Mesendoderm (in vitro differentiated cells): Measurements from ENCODE around the gene RARG.
A peak's percentile ranks its signal among the peaks of the same experiment; 100 is the strongest.

Experiments
- DNase-seq: peaks from one replicate; pipeline ENCODE4 v3.0.0; 2013
- H2AK5ac ChIP-seq: 2 replicates; pipeline ENCODE4 v1.6.1; 2013; ENCODE audit warnings: low read length, inconsistent platforms
- H2BK120ac ChIP-seq: 2 replicates; pipeline ENCODE4 v1.6.1; 2013; ENCODE audit warnings: low read depth, mild to moderate bottlenecking, low read length, moderate library complexity, mixed read lengths
- H2BK15ac ChIP-seq: replicated peaks from 2 replicates; pipeline ENCODE4 v1.6.1; 2013; ENCODE audit warnings: low read depth, mild to moderate bottlenecking, moderate library complexity
- H2BK5ac ChIP-seq: 2 replicates; pipeline ENCODE4 v1.6.1; 2013; ENCODE audit warnings: low read length, inconsistent platforms
- H3K18ac ChIP-seq: 2 replicates; pipeline ENCODE4 v1.6.1; 2013; ENCODE audit warnings: mild to moderate bottlenecking, low read length, mixed read lengths
- H3K23ac ChIP-seq: one replicate; pipeline ENCODE4 v1.6.1; 2013; ENCODE audit warnings: low read length
- H3K27ac ChIP-seq: 2 replicates; pipeline ENCODE4 v1.5.1; 2013; ENCODE audit warnings: low read depth, mild to moderate bottlenecking, inconsistent platforms, low read length, moderate library complexity
- H3K27me3 ChIP-seq: 2 replicates; pipeline ENCODE4 v1.6.1; 2013; ENCODE audit warnings: low read length, control low read depth, mild to moderate bottlenecking, inconsistent platforms; ENCODE audit not compliant: insufficient read depth, poor library complexity
- H3K36me3 ChIP-seq: 2 replicates; pipeline ENCODE4 v1.6.1; 2013; ENCODE audit warnings: low read length, inconsistent platforms; ENCODE audit not compliant: control insufficient read depth, insufficient read depth
- H3K4ac ChIP-seq: one replicate; pipeline ENCODE4 v1.6.1; 2013; ENCODE audit warnings: low read depth, mild to moderate bottlenecking, low read length, moderate library complexity
- H3K4me1 ChIP-seq: 2 replicates; pipeline ENCODE4 v1.6.1; 2013; ENCODE audit warnings: low read depth, low read length, inconsistent platforms; ENCODE audit not compliant: control insufficient read depth
- H3K4me2 ChIP-seq: 2 replicates; pipeline ENCODE4 v1.6.1; 2013; ENCODE audit warnings: low read length
- H3K4me3 ChIP-seq: 2 replicates; pipeline ENCODE4 v1.5.1; 2013; ENCODE audit warnings: mild to moderate bottlenecking, low read length
- H3K56ac ChIP-seq: one replicate; pipeline ENCODE4 v1.6.1; 2013; ENCODE audit warnings: low read length
- H3K79me1 ChIP-seq: 2 replicates; pipeline ENCODE4 v1.6.1; 2013; ENCODE audit warnings: low read length, inconsistent platforms
- H3K79me2 ChIP-seq: 2 replicates; pipeline ENCODE4 v1.6.1; 2013; ENCODE audit warnings: mild to moderate bottlenecking, low read length; ENCODE audit not compliant: control insufficient read depth, insufficient read depth
- H3K9ac ChIP-seq: 2 replicates; pipeline ENCODE4 v1.6.1; 2013; ENCODE audit warnings: low read length, inconsistent platforms
- H4K5ac ChIP-seq: one replicate; pipeline ENCODE4 v1.6.1; 2013; ENCODE audit warnings: low read length
- H4K8ac ChIP-seq: one replicate; pipeline ENCODE4 v1.6.1; 2013; ENCODE audit warnings: low read depth, mild to moderate bottlenecking, control low read depth, low read length, moderate library complexity
- WGBS: extraction: QIAGEN DNeasy Blood & Tissue Kit; methylation state at CpG from one replicate; pipeline ENCODE4 v1.1.7; 2013; ENCODE audit warnings: low lambda C conversion rate, missing lambda C conversion rate; ENCODE audit not compliant: insufficient coverage; ENCODE audit errors: extremely low coverage; 5-methylcytosine and 5-hydroxymethylcytosine counted together

RARG gene

GRCh38 chr12:53259891-53260290, 27.9 kb upstream of the RARG start:
- H3K9ac ChIP-seq, result no peak overlapping the region

GRCh38 chr12:53258541-53259539, 26.8 kb upstream of the RARG start:
- Histone ChIP-seq H3K56ac (no peak overlapping the region), H3K27me3 (no peaks in the 10 kb centered on the region), H3K79me1 (peaks cover 3% of the 10 kb centered on the region), H2AK5ac (no peak overlapping the region), H3K36me3 (peaks cover under 1% of the 10 kb centered on the region), H2BK120ac (no peak overlapping the region), H3K9ac (no peak overlapping the region), H3K4me3 (no peak overlapping the region), H4K5ac (no peak overlapping the region), H2BK5ac (no peak overlapping the region), H4K8ac (no peak overlapping the region), H3K18ac (no peak overlapping the region), H3K27ac (no peak overlapping the region), H2BK15ac (no peak overlapping the region), H3K4ac (no peak overlapping the region), H3K79me2 (no peaks in the 10 kb centered on the region), H3K4me1 (no peaks in the 10 kb centered on the region), H3K4me2 (no peak overlapping the region), H3K23ac (no peak overlapping the region)
- no CpG with 5 or more reads among the region's 7 CpGs for WGBS
- no peak for DNase-seq

More at GRCh38 chr12:53259891-53260290, 27.9 kb upstream of the RARG start:
- no peak overlapping the region for H2BK15ac ChIP-seq
- no peak overlapping the region for H3K18ac ChIP-seq
- no peak overlapping the region for H4K8ac ChIP-seq
- no peak overlapping the region for H3K27ac ChIP-seq
- no peak overlapping the region for H3K56ac ChIP-seq
- WGBS, result no CpG with 5 or more reads among the region's 6 CpGs
- H4K5ac ChIP-seq, result no peak overlapping the region
- H3K23ac ChIP-seq, result no peak overlapping the region
- no peaks in the 10 kb centered on the region for H3K79me1 ChIP-seq
- no peaks in the 10 kb centered on the region for H3K4me1 ChIP-seq
- no peak overlapping the region for H2BK120ac ChIP-seq
- no peak overlapping the region for H2AK5ac ChIP-seq
- H2BK5ac ChIP-seq, result no peak overlapping the region
- H3K79me2 ChIP-seq, result no peaks in the 10 kb centered on the region
- no peak for DNase-seq
- no peaks in the 10 kb centered on the region for H3K36me3 ChIP-seq
- no peaks in the 10 kb centered on the region for H3K27me3 ChIP-seq
- H3K4me2 ChIP-seq, result no peak overlapping the region
- H3K4ac ChIP-seq, result no peak overlapping the region
- no peak overlapping the region for H3K4me3 ChIP-seq

DNA sequence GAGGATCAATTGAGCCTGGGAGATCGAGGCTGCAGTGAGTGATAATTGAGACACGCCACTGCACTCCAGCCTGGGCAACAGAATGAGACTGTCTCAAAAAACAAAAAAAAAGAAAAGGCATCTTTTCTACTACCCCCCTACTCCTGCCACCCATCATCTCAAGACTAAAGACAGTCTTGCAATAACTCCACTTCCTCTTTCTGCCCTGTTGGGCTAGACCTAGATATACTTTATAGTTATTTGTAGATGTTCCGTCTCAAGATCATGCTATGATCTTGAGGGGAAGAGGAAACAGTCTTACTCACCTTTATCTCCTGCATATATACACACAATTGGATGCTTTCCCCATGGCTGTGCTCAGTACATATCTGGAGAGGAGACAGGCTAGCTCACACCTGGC, 24.0 kb upstream of the RARG start:
- Histone ChIP-seq H2BK120ac (no peak overlapping the region), H4K5ac (no peak overlapping the region), H4K8ac (no peak overlapping the region), H3K56ac (no peak overlapping the region), H3K18ac (no peak overlapping the region), H3K36me3 (peaks cover 1% of the 10 kb centered on the region), H3K9ac (no peak overlapping the region), H3K27ac (no peak overlapping the region), H2AK5ac (no peak overlapping the region), H2BK5ac (no peak overlapping the region), H3K23ac (no peak overlapping the region), H3K4me3 (no peak overlapping the region), H3K27me3 (no peaks in the 10 kb centered on the region), H3K4me2 (no peak overlapping the region), H3K4ac (no peak overlapping the region), H3K79me1 (peaks cover 11% of the 10 kb centered on the region), H3K79me2 (no peaks in the 10 kb centered on the region), H2BK15ac (no peak overlapping the region), H3K4me1 (no peaks in the 10 kb centered on the region)
- DNase-seq, result no peak
- WGBS, result no CpG with 5 or more reads among the region's 3 CpGs

DNA sequence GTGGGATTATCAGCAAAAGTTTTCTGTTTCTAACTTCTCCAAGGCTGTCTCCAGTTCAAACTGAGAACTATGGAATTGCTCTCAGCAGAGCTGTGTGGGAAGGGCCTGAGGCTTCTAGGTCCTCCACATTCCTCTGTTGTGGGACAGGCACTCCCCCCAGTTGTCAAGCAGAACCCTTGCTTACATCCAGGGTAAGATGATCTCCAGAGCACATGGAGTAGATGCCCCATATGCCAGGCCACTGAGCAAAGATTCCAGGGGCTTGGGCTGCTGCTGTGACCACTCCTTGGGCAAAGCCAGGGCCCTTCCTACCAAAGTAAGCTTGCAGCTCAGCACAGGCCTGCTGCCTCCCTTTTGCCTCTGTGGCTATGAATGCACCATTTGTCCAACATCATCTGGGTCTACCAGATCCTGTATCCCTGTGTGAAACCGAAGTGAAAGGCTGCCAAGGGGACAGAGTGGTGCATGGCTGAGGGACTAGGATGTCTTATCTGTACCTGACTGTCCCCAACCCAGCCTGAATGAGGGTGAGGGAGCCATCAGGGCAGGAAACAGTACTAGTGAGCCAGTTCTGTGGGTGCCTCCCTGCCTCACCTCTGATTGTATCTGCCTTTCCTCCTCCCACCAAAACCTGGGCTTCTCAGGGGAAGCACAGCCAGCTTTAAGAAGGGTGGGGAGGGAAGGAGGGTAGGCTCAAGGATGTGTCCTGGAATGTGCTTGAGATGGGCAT, 23.0 kb upstream of the RARG start:
- no CpG with 5 or more reads among the region's 1 CpG for WGBS
- Histone ChIP-seq H3K27me3 (no peaks in the 10 kb centered on the region), H3K18ac (no peak overlapping the region), H3K4me3 (no peak overlapping the region), H3K9ac (no peak overlapping the region), H2BK15ac (no peak overlapping the region), H3K4me1 (no peaks in the 10 kb centered on the region), H3K4ac (no peak overlapping the region), H3K4me2 (no peak overlapping the region), H4K8ac (no peak overlapping the region), H3K36me3 (peaks cover 1% of the 10 kb centered on the region), H2BK5ac (no peak overlapping the region), H3K56ac (no peak overlapping the region), H3K23ac (no peak overlapping the region), H4K5ac (no peak overlapping the region), H2AK5ac (no peak overlapping the region), H3K79me1 (peaks cover 11% of the 10 kb centered on the region), H3K27ac (no peak overlapping the region), H3K79me2 (no peaks in the 10 kb centered on the region), H2BK120ac (no peak overlapping the region)
- DNase-seq, result no peak

- H3K4me3 ChIP-seq, result no peak overlapping the region
- H3K18ac ChIP-seq, result no peak overlapping the region
- H3K4me2 ChIP-seq, result no peak overlapping the region
- peak overlapping the region; percentile 24 for H3K23ac ChIP-seq
- H2AK5ac ChIP-seq, result no peak overlapping the region
- no peak overlapping the region for H4K5ac ChIP-seq
- H3K4me1 ChIP-seq, result no peaks in the 10 kb centered on the region
- no peak overlapping the region for H3K27ac ChIP-seq
- no peak overlapping the region for H4K8ac ChIP-seq
- H2BK15ac ChIP-seq, result no peak overlapping the region
- H3K36me3 ChIP-seq, result peaks cover 1% of the 10 kb centered on the region
- peak overlapping the region; percentile 93 for H3K9ac ChIP-seq
- H2BK120ac ChIP-seq, result no peak overlapping the region
- H3K79me2 ChIP-seq, result no peaks in the 10 kb centered on the region
- no peak for DNase-seq
- no peak overlapping the region for H3K4ac ChIP-seq
- peaks cover 11% of the 10 kb centered on the region for H3K79me1 ChIP-seq
- H2BK5ac ChIP-seq, result no peak overlapping the region
- no peaks in the 10 kb centered on the region for H3K27me3 ChIP-seq
- H3K56ac ChIP-seq, result peak overlapping the region; percentile 25
- no CpG with 5 or more reads among the region's 13 CpGs for WGBS
Observed at GRCh38 chr12:53253298-53253697, 21.3 kb upstream of the RARG start.
